ENCODE data around the gene SFT2D3.

SFT2D3 gene

DNA sequence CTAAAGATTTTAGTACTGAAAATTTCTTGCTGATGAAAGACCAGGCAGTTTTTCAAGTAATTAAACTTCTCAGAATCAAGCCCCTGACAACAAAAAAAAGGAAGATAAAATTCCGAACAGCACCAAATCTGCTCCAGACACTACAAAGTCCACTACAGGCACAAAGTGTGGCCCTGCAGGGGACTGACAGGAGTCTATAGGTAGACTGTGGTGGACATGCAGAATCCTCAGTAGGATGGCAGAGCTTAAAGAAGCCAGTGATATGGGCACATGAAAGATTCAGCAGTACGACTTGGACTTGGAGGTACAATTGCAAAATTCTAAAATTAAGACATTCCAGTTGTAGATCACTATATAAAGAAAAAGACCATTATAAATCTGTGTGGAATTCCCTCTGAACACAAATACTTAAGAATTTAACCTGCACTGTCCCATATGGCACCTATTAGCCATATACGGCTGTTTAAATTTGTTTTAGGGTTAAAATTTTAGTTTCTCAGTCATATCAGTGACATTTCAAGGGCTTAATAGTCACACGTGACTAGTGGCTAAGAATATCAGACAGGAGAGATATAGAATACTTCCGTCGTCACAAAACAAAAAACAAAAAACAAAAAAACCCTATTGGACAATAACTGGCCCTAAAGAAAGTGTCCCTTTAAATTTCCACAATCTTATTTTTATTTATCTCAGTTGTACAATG, 32.0 kb downstream of the SFT2D3 start:
- H3K4me1 ChIP-seq (ENCODE audit: insufficient read depth, poor library complexity, severe bottlenecking): no peaks in the 10 kb centered on the region
- H3K4me3 ChIP-seq (ENCODE audit: severe bottlenecking): no peak overlapping the region
- TF ChIP-seq, protein P1, sequence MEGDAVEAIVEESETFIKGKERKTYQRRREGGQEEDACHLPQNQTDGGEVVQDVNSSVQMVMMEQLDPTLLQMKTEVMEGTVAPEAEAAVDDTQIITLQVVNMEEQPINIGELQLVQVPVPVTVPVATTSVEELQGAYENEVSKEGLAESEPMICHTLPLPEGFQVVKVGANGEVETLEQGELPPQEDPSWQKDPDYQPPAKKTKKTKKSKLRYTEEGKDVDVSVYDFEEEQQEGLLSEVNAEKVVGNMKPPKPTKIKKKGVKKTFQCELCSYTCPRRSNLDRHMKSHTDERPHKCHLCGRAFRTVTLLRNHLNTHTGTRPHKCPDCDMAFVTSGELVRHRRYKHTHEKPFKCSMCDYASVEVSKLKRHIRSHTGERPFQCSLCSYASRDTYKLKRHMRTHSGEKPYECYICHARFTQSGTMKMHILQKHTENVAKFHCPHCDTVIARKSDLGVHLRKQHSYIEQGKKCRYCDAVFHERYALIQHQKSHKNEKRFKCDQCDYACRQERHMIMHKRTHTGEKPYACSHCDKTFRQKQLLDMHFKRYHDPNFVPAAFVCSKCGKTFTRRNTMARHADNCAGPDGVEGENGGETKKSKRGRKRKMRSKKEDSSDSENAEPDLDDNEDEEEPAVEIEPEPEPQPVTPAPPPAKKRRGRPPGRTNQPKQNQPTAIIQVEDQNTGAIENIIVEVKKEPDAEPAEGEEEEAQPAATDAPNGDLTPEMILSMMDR (IDR thresholded peaks at IDR 0.05; ENCODE audit: poor library complexity, severe bottlenecking): no peak
- peaks cover 39% of the 10 kb centered on the region for H3K36me3 ChIP-seq (ENCODE audit: low read depth)
- no peaks in the 10 kb centered on the region for H3K9me3 ChIP-seq (ENCODE audit: severe bottlenecking)
- no peak overlapping the region for H3K27ac ChIP-seq (ENCODE audit: poor library complexity, severe bottlenecking)
- H3K27me3 ChIP-seq (ENCODE audit: insufficient read depth, poor library complexity, severe bottlenecking): no peaks in the 10 kb centered on the region
- ATAC-seq (ENCODE audit: low read depth) (no peak), DNase-seq (ENCODE audit: low spot score) (no peak)

DNA sequence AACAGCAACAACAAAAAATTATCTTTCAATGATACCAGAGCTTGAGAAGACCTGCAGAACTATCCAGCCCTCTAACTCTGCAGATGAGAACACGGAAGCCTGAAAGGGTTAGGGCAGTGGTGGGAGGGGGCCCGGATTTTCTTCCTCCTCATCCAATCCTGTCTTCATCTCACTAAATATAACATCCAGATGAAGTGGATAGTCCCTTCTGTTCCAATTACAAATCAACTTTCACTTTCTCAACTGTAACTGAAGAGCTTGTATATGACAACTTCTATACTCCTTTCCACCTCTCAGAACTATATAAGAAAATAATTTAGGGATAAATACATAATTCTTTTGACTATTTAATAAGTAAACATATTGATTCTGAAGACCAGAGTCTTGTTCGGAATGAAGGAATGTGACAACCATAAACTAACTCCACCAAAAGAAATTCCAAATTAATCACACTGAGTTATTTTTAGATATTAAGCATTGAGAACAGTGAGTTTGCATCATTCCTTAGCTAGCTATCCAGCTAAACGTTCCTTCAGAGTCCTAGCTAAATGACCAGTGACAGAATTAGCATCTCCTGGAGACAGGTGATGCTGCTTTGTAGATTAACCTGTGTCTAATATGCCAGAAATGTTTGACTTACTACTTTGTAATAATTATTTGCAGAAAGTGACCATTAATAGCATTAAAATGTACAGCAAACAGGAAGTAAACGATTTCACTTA, 32.7 kb downstream of the SFT2D3 start:
- DNase-seq (ENCODE audit: low spot score) (no peak), ATAC-seq (ENCODE audit: low read depth) (no peak)
- Histone ChIP-seq H3K9me3 (ENCODE audit: severe bottlenecking) (no peaks in the 10 kb centered on the region), H3K27me3 (ENCODE audit: insufficient read depth, poor library complexity, severe bottlenecking) (no peaks in the 10 kb centered on the region), H3K4me1 (ENCODE audit: insufficient read depth, poor library complexity, severe bottlenecking) (no peaks in the 10 kb centered on the region), H3K4me3 (ENCODE audit: severe bottlenecking) (no peak overlapping the region), H3K36me3 (ENCODE audit: low read depth) (peaks cover 37% of the 10 kb centered on the region), H3K27ac (ENCODE audit: poor library complexity, severe bottlenecking) (no peak overlapping the region)
- TF ChIP-seq, protein P1 (IDR thresholded peaks at IDR 0.05; ENCODE audit: poor library complexity, severe bottlenecking): no peak

DNA sequence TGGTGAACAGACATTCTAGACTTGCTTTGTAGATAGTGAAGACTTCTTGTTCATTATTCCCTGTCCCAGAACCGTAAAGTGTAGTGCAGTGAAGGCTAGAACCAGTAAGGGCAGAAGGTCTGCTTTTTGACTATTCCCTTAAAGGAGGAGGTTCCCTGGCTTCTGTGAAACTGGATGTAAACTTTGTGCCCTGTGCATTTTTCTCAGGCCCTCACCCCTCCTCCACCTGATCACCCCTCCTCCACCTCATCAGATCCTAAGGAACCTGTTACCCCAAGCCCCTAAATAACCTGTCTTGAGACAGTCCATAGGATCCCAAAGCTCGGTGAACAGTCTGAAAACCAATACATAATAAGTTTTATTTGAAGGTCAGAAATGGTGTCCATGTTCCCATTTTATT, 33.7 kb downstream of the SFT2D3 start:
- Histone ChIP-seq H3K9me3 (ENCODE audit: severe bottlenecking) (no peaks in the 10 kb centered on the region), H3K36me3 (ENCODE audit: low read depth) (peaks cover 38% of the 10 kb centered on the region), H3K27ac (ENCODE audit: poor library complexity, severe bottlenecking) (no peak overlapping the region), H3K27me3 (ENCODE audit: insufficient read depth, poor library complexity, severe bottlenecking) (no peaks in the 10 kb centered on the region), H3K4me3 (ENCODE audit: severe bottlenecking) (no peak overlapping the region), H3K4me1 (ENCODE audit: insufficient read depth, poor library complexity, severe bottlenecking) (no peaks in the 10 kb centered on the region)
- DNase-seq (ENCODE audit: low spot score) (no peak), ATAC-seq (ENCODE audit: low read depth) (no peak)
- TF ChIP-seq, protein P1 (IDR thresholded peaks at IDR 0.05; ENCODE audit: poor library complexity, severe bottlenecking): no peak

DNA sequence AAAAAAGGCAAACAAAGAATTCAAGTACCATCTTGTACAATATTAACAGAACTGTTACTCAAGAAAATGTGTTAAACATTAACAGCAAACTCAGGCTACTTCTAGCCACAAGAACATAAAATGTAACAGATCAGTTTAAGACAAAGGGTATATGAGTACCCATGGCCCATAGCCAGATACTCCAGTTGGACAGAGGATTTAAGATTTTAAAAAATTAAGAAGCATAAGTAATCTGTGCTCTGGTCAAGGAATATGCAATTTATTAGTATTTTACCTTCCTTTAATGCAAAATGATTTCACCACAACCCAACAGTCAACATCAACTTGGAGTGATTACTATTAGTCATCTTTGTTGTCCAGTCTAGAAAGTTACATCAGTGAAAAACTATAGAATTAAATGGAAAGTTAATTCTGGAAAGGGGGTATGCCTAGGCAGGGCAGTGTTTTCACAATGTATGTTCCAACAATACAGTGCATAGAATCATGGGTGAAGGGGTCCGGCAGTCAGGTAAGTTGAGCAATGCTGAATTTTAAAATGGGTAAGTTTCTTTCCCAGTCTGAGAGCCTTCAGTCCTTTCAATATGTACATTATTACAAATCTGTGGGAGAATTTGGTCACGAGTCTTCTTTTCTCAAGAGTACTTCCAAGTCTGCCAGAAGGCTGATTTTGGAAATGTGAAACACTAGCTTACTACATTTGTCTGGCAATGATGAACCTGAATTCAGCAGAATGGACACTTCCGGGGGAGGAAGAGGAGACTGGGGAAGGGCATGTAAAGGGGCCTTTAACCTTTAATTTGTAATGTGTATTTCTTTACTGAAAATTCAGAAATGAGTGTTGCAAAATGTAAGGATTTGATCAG, 34.5 kb downstream of the SFT2D3 start:
- Histone ChIP-seq H3K9me3 (ENCODE audit: severe bottlenecking) (no peaks in the 10 kb centered on the region), H3K36me3 (ENCODE audit: low read depth) (peaks cover 40% of the 10 kb centered on the region), H3K4me1 (ENCODE audit: insufficient read depth, poor library complexity, severe bottlenecking) (no peaks in the 10 kb centered on the region), H3K4me3 (ENCODE audit: severe bottlenecking) (no peak overlapping the region), H3K27me3 (ENCODE audit: insufficient read depth, poor library complexity, severe bottlenecking) (no peaks in the 10 kb centered on the region), H3K27ac (ENCODE audit: poor library complexity, severe bottlenecking) (no peak overlapping the region)
- TF ChIP-seq, protein P1 (IDR thresholded peaks at IDR 0.05; ENCODE audit: poor library complexity, severe bottlenecking): no peak
- no peak for ATAC-seq (ENCODE audit: low read depth)
- DNase-seq (ENCODE audit: low spot score): no peak

Measured in RWPE2 (cell line).